Amygdala (tissue), 56 donors: ENCODE measurements around the gene PEAK1.
"Not testable (repeated sequence)": the region's sequence is repeated elsewhere in the genome, so short reads cannot be mapped to it uniquely, and the experiment has no call there.

Experiments used
- DNase-seq, 56 donors: peaks; one replicate each; lab custom pipeline; 2025; lab: John Stamatoyannopoulos, UW

The PEAK1 gene

GRCh38 chr15:77312523-77312922 lies 107.4 kb downstream of the PEAK1 start:
- DNase-seq = no peak

DNA sequence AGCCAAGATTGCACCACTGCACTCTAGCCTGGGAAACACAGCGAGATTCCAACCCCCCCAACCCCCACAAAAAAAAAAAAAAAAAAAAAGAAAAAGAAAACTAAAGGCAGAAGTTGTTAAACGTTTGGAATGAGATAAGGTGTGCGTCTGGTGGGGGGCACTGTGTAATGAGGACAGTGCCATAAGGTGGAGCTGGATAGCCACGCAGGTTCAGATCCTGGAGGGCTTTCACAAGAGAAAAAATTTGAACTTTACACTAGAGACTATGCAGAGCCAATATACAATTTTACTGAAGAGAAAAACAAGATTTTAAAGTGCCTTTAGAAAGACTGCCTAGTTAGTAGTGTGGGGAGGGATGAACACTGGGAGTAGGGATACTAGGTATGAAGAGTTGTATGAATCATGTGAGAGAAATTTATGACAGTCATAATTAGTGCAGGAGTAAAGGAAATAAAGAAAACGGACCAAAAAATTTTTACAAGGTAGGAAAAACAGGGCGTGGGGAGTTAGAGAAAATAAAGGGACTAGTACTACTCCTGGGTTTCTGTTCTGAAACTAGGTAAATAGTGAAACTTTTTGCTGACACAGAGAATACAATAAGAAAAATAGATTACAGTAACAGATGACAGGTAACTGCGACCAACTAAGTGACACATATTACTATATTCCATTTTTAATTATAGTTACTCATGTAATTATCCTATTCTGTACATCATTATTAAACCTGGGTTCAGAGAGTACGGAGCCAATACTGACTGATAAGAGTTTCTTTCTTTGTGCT lies 108.1 kb downstream of the PEAK1 start:
- no peak for DNase-seq

DNA sequence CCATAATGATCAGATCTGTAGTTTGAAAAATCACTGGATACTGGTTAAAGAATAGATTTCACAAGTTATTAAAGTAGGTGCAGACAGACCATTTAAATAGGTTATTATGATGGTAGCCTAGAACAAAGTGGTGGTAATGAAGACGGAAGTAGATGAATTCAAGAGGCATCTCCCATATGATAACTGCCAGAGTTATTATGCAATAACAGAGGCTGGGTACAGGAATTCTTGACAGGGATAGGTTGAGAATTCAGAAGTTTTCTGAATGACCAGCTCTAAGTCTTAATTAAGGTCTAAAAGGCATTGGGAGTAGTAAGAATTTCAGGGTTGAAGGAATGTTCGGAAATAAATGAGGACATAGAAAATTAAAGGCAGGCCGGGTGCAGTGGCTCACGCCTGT lies 108.9 kb downstream of the PEAK1 start:
- no peak for DNase-seq

DNA sequence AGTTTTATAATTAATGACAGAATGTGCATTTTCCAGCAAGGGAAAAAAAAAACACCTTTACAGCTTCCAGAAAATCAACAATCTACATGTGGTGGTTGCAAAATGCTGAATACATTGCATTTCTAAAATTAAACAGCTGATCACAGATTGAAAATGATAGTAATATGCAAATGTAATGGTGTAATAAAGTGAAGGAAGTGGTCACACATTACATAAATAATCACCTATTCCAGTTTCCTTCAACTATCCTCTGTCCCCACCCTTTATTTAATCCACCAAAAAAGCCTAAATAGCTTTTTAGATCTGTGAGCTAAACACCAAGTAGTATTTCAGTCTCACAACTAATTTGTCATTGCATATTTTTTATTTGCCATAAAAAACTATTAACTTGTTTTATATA lies 110.5 kb downstream of the PEAK1 start:
- DNase-seq = no peak

DNA sequence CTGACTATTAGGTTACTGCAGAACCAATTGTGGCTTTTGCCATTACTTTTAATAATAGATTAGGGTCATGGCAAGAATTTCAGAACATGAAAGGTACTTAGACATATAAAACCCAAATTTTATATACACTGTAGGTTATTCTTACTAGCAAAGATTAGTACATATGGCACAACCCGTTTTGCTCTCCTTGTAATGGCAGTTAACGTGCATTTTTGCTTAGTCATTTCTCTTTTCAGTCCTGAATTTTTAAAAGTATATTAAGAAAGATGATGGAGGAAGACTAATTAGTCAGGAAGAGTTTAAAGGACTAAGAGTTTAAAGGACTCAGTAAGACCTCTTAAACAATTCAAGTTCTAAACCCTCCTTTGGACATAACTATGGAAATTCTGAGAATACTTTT lies 114.0 kb downstream of the PEAK1 start:
- no peak for DNase-seq

GRCh38 chr15:77296773-77297337 lies 123.0 kb downstream of the PEAK1 start:
- DNase-seq = no peak

- DNase-seq = no peak
These were observed 124.5 kb downstream of the PEAK1 start for GRCh38 chr15:77295446-77295845.

DNA sequence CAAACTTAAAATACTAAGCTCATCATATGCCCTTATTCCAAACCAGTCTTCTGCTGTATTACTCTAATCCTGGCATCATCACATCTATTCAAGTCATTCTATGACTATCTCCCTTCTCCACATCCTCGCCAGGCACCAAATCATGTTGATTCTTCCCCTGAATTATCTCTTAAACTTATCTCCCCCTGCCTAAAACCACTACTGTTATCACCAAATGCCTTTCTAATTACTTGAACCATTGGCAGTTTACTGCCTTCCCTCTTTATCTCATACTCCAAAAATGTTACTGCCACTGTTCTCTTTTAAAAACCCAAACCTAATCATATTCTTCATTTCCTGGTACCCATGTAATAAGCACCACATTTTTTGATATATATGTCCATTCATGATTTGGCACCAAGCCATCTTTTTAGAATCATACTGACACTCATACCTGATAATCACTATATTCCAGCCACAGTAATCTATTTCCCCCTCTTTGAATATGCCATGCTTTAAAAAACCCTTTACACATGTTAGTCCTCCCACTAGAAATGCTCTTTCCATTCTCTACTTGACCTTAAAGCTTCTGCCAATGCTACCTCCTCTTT lies 126.8 kb downstream of the PEAK1 start:
- DNase-seq = no peak

DNA sequence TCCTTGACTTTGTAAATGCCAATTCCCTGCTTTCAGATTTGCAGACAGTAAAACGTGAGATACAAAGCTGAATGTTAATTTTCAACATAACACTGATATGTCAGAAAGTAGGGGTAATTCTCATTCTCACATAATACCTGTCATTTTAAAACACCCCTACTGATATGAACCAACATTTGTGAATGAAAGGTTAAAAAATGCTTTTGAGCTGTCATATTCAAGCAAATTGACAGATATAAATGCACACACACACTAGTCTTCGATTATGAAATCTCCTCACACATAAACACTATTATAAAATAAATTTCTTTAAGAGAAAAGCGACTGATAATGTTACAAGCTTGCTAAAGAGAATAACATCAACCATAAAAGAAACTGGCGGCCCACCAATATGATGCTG lies 128.8 kb downstream of the PEAK1 start:
- DNase-seq = no peak

GRCh38 chr15:77287385-77287784 lies 132.5 kb downstream of the PEAK1 start:
- no peak for DNase-seq

GRCh38 chr15:77285057-77285997 lies 134.6 kb downstream of the PEAK1 start:
- no peak for DNase-seq

GRCh38 chr15:77282333-77282732 lies 137.6 kb downstream of the PEAK1 start:
- no peak for DNase-seq

DNA sequence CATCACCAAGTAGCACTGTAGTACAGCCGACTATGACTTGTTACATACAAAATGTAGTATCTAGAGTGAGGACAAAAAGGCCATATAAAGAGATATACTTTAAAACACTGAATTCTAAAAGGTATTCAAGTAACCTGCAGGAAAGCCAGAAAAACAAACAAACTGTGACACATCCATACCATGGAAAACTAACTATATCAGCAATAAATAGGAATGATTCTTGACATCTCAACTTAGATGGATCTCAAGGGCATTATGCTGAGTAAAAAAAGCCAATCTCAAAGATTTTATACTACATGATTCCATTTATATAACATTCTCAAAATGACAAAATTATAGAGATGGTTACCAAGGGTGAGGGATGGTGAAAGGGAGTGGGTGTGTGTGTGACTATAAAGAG lies 143.0 kb downstream of the PEAK1 start:
- no peak for DNase-seq

DNA sequence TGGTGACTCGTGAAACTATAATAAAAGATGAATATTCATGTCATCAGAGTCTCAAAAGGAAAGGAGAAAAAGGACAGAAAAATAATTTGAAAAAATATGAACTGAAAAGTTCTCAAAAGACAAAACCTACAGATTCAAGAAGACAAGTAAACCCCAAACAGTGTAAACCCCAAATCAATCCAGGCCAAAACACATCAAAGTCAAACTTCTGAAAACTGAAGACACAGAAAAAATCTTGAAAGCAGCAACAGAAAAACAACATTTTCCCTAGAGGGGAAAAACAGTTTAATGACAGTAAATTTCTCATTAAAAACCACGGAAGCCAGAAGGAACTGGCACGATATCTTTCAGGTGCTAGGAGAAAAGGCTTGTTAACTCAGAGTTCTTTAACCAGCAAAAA lies 143.8 kb downstream of the PEAK1 start:
- DNase-seq = no peak

DNA sequence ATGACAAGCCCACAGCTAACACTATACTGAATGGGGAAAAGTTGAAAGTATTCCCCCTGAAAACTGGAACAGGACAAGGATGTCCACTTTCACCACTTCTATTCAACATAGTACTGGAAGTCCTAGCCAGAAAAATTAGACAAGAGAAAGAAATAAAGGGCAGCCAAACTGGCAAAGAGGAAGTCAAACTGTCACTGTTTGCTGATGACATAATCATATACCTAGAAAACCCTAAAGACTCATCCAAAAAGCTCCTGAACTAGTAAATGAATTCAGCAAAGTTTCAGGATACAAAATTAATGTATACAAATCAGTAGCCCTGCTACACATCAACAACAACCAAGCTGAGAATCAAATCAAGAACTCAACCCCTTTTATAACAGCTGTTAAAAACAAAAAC lies 146.8 kb downstream of the PEAK1 start:
- not testable (repeated sequence) for DNase-seq

DNA sequence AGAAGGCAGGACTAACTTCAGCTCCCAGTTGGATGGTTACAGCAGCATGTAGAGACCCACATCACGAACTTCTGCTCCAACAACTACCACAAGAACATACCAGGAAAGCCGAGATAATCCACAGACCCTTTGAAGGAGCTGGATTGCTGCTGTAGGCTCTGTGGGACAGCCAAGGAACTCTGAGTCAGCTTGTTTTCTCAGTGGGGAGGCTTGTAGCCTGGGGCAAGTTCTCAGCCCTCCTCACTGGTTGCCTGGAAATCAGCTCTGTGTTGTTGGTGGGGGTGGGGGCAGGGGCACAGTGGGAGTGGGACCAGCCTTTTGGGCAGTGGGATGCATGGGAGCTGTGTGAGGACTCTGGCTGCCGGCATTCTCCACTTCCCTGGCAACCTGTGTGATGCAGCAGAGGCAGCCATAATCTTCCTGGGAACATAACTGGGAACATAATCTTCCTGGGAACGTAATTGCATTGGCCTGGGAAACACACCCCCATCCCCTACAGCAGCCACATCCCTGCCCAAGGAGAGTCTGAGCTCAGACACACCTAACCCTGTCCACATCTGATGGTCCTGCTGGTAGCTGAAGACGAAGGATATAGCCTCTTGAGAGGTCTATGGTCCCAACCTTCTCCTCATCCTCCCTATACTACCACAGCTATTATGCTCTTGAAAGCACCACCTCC lies 153.1 kb downstream of the PEAK1 start:
- DNase-seq = no peak

DNA sequence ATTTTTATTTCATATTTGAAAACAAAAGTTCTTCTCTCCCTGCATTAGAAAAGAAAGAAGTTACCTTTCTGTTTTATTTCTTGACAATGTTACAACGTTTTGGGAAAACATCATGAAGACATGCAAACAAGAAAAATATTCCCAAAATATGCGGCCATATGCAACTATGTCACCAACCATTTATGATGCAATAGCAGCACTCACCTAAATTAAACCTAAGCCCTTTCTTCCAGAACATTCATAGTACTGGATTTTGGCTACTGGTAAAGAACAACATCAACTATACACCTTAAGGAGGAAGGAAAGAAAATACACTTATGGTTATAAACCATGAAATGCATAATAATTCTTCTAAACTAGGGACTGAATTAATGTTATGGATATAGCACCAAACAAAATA lies 164.5 kb downstream of the PEAK1 start:
- DNase-seq = no peak

- DNase-seq = peak in 1 of 56 donors; percentile 12
These were observed 168.2 kb downstream of the PEAK1 start for GRCh38 chr15:77251662-77252061.

DNA sequence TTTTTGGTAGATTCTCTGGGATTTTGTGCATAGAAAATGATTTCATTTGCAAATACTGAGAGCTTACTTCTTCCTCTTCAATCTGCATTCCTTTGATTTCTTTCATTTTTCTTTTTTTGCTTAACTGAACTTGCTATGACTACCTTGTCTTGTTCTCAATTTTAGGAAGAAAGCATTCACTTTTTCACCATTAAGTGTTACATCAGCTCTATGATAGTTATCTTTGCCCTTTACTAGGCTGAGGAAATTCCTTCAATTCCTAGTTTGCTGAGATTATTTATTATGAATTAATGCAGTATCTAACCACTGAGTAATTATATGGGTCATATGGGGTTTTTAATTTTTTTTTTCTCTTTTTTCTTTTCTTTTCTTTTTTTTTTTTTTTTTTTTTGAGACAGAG lies 172.8 kb downstream of the PEAK1 start:
- DNase-seq = no peak

DNA sequence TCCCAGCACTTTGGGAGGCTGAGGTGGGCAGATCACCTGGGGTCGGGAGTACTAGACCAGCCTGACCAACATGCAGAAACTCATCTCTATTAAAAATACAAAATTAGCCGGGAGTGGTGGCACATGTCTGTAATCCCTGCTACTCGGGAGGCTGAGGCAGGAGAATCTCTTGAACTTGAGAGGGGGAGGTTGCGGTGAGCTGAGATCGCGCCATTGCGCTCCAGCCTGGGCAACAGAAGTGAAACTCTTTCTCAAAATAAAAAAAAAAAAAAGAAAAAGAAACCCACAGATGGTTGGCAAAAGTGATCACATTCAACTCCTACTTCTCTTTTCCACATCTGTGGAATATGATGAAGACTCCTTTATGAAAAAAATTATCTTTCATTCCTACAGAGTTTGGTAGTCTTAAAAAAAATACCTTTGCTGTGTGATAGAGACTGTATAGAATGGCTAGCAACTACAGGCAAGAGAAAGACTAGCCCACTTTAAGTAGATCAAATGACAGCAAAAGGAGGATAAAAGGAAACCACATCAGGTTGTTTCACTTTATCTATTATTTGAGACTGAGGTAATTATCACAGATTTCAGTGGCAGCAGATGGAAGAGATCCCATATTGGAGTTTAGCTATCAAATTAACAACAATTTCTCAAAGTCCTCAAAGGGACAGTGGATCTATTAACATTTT lies 176.0 kb downstream of the PEAK1 start:
- DNase-seq = no peak
